ENCODE results near the gene RFX4.

RFX4 gene

DNA sequence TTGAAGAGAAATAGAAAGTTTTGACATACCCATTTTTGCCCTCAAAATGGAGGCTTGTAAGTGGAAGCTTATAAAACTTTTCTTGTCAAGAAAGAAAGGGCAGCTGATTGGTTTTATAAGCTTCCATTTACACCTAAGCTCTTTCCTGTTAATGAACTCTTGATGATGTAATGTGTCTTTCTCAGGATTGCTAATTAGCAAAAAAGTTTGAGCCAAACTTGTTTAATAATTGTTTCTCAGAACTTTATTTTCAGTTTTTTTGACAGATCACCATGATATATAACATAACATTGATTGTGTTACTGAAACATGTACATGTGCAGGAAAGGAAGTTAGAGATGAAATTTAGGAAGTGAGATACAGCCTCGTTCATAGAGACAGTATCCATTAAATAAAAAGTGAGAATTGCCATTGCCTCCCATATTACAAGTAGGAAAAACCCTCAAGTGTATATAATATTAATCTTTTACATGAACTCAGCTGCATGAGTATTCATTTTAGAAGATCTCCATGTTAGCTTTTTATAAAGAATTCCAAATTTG lies 218.4 kb downstream of the RFX4 start:
- TF ChIP-seq, protein P1, sequence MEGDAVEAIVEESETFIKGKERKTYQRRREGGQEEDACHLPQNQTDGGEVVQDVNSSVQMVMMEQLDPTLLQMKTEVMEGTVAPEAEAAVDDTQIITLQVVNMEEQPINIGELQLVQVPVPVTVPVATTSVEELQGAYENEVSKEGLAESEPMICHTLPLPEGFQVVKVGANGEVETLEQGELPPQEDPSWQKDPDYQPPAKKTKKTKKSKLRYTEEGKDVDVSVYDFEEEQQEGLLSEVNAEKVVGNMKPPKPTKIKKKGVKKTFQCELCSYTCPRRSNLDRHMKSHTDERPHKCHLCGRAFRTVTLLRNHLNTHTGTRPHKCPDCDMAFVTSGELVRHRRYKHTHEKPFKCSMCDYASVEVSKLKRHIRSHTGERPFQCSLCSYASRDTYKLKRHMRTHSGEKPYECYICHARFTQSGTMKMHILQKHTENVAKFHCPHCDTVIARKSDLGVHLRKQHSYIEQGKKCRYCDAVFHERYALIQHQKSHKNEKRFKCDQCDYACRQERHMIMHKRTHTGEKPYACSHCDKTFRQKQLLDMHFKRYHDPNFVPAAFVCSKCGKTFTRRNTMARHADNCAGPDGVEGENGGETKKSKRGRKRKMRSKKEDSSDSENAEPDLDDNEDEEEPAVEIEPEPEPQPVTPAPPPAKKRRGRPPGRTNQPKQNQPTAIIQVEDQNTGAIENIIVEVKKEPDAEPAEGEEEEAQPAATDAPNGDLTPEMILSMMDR (conservative IDR thresholded peaks at IDR 0.05; ENCODE audit: control insufficient read depth, insufficient read depth, low read depth, low read length), result no peak
- DNase-seq (ENCODE audit: low read depth), result no peak
- H3K4me3 ChIP-seq (ENCODE audit: control insufficient read depth, low read depth, low read length), result no peak overlapping the region

- no peak overlapping the region for H3K4me3 ChIP-seq (ENCODE audit: control insufficient read depth, low read depth, low read length)
- no peak for DNase-seq (ENCODE audit: low read depth)
- TF ChIP-seq, protein P1 (conservative IDR thresholded peaks at IDR 0.05; ENCODE audit: control insufficient read depth, insufficient read depth, low read depth, low read length), result no peak
Measured at GRCh38 chr12:106801830-106802533, 219.2 kb downstream of the RFX4 start.

GRCh38 chr12:106804668-106805067 lies 221.9 kb downstream of the RFX4 start:
- no peak for DNase-seq (ENCODE audit: low read depth)
- H3K4me3 ChIP-seq (ENCODE audit: control insufficient read depth, low read depth, low read length), result no peak overlapping the region
- TF ChIP-seq, protein P1 (conservative IDR thresholded peaks at IDR 0.05; ENCODE audit: control insufficient read depth, insufficient read depth, low read depth, low read length), result no peak
